ENCODE data around the gene TRAPPC5.

Gene TRAPPC5

DNA sequence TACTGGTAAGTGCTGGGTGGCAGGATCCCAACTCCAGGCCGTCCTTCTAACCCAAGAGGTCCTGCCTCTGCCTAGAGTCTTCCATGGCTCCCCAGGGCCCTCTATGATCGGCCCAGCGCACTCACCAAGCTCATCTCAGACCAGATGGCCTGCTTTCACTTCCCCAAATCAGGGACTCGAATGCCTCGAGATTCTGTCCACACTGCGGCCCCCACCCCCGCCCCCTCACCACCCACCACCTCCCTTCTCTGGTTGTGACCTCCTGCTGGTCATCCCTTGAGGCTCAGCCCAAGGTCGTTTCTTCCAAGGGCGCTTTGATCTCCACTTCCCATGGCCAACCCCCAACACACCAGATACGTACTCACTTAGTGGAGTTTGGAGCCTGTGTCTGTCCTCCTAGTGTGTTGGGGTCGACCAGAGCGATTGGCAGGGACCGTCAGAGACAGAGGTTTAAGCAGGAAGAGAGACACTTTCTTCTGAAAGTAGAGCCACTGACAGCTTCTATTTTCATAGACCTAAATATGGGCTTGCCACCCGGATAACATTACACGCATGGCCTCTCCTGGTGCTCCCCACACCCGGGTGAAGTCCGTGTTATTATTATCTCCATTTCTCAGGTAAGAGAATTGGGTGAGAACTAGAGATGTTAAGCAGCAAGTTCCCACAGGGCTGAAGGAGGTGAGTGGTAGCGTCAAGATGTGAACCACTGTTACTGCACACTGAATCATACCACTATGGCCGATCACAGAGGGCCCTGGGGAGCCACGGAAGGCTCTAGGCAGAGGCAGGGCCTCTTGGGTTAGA, 21.2 kb downstream of the TRAPPC5 start, which contains the start of gene FCER2:
FCER2 (minus strand) TSS at position 478 of the 804 bp plus-strand sequence. CDS start 2,371 bp downstream, outside the sequence.
- no peak for DNase-seq

DNA sequence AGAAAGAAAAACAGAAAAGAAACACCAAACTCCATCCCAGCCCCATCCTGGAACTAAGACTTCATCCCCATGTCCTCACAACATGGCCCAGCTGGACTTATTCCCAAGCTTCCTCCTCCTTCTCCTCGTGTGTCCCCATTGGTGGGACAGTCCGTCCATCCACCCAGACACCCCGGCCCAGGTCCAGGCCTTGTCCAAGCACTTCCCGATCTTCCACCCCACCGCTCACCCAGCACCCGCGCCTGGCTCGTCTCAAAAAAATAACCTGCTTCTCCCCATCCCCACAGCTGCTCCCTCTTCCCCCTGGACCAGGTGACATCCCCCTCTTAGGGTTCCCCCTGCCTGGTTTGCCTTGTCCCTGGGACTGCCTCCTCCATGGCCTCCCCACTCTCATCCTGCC, 22.7 kb downstream of the TRAPPC5 start:
- DNase-seq: no peak

DNA sequence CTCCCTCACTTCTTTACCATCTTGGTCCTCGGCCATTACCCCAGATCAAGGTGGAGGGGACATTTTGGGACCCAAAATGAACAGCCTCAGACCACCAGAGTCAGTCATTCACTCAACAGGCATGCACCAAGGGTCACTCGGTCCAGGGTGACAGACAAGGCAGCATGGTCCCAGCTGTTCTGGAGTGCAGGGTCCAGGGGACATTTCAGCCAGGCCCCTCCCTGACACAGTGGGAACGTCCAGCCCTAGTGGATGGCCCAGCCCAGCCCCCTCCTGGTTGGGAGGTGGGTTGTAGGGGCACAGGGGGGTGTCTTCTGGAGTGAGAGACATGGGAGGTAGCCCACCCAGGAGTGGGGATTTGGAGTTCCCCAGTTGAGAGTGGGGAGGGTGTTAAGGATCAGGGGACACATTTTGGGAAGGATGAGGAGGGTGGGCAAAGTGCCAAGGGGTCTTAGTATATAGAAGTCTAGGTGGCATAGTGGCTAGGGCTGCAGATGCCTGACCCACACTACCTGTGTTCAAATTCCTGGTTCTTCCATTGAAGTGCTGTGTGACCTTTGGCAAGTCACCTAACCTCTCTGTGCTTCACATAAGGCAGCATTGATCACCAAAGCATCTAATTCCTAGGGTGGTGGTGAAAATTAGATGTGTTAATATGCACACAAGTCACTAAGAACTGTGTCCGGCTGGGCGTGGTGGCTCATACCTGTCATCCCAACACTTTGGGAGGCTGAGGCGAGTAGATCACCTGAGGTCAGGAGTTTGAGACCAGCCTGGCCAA, 23.8 kb downstream of the TRAPPC5 start:
- no peak for DNase-seq

DNA sequence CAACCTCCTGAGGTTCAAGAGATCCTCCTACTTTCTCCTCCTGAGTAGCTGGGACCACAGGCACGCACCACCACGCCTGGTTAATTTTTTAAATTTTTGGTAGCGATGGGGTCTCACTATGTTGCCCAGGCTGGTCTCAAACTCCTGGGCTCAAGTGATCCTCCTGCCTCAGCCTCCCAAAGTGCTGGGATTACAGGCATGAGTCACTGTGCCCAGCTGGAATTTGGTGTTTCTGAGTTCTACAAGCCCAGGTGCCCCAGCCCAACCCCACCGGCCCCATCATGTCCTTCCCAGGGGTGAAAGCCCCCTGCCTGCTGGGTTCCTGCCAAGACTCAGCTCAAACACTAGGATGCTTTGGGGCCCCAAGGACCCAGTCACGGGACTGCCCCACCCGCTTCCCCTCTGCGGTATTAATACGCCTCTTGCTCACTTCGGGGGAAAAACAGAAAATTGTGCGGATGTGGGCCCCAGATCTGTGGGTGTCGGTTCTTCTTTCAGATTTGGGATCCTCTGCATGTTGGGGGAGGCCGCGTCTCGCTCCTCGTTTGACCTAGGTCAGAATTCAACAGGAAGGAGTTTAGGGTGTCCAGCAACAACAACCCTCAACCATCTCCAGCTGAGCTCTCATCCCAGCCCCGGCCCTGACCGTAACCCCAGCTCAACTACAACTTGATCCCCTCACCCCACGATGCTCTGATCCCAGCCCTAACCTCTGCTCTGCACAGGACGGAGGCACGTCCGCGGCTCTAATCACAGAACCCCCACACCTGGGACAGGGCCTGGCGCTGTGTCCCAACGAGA, 25.0 kb downstream of the TRAPPC5 start:
- no peak for DNase-seq

DNA sequence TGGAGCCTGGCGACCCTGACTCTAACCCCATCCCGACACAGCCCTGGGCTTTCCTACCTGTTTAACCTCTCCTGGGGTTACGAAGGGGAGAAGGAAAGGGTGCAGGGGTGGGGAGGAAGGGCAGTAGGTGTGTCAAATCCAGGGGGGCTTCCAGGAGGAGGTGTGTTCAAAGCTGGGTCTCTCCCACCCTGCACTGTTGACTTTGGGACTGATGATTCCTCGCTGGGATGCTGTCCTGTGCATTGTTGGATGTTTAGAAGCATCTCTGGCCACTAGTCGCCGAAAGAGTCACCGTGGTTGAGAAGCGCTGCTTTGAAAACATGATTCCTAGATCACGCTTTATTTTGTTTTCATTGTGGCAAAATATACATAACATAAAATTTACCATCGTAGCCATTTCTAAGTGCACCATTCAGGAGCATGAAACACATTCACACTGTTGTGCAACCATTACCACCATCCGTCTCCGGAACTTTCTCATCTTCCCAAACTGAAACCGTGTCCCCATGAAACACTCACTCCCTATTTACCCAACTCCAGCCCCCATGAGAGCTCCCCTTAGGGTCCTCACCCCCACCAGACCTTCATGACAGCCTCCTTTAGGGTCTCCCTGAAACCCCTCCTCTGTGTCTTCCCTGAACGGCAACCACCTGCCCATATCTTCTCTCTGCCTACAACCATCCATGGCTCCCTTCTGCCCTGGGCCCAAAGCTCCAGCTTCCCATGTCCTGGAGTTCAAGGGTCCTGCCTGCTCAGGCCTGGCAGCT, 25.7 kb downstream of the TRAPPC5 start:
- DNase-seq: no peak

DNA sequence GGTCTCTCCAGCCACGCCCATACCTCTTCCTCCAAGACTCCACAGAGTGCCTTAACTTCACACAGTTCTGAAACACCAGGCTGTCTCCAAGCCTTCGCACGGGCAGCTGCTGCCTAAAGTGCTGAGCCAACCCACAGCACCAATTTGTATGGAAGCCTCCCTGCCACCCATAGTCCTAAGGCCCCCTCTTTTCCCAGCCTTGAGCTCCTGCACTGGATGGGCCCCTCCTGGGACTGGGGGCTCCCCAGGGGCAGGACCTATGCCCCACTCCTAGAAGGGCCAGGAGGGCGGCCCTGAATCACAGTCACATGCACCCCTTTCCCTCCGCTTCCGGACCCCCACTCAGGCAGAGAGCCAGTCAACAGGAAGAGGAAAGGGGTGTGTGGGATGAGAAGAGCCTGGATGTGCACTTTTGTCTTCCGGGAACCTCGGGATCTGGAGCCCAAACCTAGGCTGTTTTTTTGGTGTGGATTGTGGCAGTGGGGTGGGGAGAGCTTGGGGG, 26.4 kb downstream of the TRAPPC5 start:
- no peak for DNase-seq

DNA sequence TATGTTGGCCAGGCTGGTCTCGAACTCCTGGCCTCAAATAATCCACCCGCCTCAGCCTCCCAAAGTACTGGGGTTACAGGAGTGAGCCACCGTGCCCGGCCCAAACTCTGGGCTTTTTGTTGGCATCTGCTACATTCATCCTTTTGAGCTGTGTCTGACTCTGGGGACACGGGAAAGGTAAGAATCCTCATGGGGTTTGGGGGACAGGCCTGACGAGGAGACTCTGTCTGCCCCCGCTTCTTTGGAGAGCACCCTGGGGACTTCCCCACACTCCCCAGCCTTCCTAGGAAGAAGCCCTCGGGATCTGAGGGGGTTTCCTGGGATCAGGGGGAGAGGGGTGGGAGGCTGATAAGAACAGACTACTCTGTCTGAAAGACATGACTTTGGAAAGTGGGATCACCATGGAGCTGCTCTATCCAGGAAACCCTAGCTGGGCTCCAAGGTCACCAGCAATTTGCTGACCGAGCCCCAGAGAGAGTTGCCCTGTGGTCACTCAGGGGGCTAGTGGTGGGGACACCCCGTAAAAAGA, 29.4 kb downstream of the TRAPPC5 start:
- no peak for DNase-seq

DNA sequence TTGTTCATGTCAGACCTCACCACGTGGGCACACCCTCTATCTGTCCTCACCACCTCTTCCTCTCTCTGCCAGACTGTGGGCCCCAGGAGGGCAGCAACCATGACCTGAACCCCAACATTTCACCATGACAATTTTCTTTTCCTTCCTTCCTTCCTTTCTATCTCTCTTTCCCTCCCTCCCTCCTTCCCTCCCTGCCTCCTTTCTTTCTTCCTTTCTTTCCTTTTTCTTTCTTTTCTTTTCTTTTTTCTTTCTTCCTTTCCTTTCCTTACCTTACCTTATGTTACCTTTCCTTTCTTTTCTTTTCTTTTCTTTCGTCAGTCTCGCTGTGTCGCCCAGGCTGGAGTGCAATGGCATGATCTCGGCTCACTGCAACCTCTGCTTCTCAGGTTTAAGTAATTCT, 30.0 kb downstream of the TRAPPC5 start:
- DNase-seq: no peak

DNA sequence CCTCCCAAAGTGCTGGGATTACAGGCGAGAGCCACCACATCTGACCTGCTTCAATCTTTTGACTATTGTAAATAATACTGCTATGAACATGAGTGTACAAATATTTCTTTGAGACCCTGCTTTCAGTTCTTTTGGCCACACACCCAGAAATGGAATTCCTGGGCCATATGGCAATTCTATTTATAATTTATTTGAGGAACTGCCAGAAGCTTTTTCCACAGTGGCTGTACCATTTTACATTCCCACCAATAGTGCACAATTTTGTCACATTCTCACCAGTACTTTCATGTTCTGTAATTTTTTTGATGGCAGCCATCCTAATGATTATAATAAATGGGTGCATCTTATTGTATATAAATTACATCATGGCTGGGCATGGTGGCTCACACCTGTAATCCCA, 35.0 kb downstream of the TRAPPC5 start:
- no peak for DNase-seq

DNA sequence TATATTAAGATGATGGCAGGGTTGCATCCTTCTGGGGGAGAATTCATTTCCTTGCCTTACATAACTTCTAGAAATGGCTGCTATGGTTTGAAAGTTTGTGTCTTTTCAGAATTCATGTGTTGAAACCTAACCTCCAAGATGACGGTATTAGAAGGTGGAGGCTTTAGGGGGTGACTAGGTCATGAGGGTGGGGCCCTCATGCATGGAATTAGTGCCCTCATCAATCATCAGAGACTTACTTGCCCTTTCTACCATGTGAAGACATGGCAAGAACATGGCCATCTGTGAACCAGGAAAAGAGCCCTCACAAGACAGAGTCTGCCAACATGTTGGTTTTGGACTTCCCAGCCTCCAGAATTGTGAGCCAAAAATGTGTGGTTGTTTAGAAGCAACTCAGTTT, 36.1 kb downstream of the TRAPPC5 start:
- DNase-seq: no peak

DNA sequence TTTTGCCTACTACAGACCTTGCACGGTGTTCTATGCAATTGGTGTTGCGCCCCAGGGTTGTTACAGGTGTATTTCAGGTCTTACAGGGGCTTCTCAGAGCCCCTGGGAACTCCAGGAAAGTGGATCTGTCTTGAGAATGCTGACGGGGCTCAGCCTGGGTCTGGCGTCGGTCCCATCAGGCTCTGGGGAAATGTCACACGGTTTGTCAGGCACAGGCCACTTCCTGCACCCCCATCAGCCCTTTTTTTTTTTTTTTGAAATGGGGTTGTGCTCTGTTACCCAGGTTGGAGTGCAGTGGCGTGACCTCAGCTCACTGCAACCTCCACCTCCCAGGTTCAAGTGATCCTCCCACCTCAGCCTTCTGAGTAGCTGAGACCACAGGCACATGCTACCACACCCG, 38.0 kb downstream of the TRAPPC5 start:
- no peak for DNase-seq

DNA sequence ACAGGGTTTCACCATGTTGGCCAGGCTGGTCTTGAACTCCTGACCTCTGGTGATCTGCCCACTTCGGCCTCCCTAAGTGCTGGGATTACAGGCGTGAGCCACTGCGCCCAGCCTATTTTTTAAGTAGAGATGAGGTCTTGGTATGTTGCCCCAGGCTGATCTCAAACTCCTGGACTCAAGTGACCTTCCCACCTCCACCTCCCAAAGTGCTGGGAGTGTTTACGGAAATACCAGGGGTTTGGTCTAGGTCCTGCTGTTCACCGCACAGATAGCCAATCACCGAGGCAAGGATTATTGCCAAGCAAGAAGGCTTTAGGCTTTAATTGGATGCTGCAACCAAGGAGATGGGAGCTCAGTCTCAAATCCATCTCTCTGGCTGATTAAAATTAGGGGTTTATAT, 39.7 kb downstream of the TRAPPC5 start:
- DNase-seq: no peak

DNA sequence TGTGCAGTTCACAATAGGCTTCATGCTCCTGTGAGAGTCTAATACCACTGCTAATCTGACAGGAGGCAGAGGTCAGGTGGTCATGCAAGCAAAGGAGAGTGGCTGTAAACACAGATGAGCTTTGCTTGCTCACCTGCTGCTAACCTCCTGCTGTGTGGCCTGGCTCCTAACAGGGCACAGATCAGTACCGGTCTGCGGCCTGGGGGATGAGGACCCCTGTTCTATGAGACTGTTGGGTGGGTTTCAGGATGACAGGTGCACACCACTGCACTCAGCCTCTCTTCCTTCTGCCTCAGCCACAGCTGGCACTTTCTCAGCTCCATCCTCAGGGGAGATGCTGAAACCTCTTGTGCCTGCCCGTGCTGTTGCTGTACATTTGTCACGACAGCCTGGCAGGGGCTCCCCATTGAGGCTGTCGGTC, 41.6 kb downstream of the TRAPPC5 start:
- DNase-seq: no peak

DNA sequence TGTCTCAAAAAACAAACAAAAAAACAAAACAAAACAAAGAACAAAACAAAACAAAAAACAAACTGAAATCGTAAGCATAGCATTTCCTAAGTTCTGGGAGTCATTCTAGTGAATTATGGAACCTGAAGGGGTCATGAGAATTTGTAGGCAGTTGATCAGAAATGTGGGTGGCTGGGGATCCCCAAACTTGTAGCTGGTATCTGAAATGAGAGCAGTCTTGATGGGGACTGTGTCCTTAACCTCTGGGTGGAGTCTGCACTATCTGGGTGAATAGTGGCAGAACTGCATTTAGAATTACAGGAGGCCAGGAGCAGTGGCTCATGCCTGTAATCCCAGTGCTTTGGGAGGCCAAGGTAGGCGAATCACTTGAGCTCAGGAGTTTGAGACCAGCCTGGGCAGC, 45.2 kb downstream of the TRAPPC5 start:
- DNase-seq: no peak

DNA sequence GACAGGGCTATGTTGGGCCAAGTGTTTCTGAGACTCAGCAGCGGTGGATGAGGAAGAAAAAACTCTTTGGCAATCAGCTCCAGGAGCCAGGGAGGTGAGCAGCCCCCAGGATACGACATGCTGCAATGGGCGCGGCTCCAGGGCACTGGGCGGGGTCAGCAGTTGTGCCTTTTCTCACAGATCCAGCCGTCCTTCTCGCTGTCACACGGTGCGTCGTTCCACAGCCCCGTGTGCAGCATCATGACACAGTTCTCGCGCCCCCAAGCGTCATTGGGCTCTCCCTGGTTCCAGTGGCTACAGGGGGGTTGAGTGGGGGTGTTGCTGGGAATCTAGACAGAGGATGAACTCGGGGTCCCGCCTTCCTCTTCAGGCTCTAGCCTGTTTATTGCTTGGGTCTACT, 48.6 kb downstream of the TRAPPC5 start:
- DNase-seq: no peak

DNA sequence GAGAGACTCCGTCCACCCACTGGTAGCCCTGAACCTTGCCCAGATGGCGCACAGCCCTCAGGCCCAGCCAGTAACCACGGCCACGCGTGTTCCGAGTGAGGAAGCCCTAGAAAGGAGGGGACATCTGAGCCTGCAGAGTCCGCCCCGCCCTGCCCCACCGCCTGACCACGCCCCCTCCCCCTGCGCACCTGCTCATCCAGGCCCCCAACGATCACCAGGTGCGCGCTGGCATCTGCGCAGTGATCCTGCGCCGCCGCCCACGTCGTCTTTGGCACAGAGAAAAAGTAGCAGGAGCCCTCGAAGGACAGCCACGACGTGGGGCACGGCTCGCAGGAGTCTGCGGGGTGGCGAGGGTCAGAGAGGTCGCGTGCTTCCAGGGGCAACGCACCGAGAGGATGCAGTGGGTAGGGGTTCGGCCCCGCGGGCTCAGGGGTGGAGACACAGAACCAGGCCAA, 49.2 kb downstream of the TRAPPC5 start:
- DNase-seq: no peak

DNA sequence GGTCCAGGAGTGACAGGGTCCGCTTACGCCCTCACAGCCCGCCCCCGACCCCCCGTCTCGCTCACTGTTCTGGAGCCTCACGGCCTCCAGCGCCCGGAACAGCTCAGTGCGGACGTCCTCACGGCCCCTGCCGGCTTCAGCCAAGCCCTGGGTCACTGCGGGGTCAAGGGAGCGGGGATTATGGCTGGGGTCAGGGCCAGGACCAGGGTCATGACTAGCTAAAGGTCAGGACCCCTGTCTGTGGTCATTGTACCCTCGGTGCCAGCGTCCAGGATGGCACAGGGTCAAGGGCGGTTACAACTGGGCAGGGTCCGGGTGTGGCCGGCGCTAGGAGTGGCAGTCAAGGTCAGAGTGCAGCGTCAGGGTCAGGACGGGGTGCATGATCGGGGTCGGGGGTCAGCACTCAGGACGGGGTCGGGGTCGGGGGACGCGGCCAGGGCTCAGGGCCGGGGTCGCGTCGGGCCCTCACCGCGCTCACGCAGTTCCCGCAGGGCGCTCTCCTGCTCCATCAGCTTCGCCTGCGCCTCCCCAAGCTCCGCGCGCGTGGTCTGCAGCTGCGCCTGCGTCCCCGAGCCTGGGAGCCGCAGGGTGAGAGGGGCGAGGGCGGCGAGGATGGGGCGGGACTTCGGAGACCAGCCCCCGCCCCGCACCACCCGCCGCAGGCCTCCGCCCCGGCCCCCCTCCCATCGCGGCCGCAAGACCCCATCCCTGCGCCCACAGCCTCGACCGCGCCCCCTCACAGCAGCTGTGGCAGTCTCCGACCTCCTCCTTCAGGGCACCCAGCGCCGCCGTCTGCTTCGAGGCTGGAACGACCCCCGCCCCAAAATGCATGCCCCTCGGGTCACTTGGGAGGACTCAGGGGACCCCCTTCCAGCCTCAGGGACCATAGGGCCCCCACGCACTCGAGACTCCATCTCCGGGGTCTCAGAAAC, 49.9 kb downstream of the TRAPPC5 start:
- no peak for DNase-seq

DNA sequence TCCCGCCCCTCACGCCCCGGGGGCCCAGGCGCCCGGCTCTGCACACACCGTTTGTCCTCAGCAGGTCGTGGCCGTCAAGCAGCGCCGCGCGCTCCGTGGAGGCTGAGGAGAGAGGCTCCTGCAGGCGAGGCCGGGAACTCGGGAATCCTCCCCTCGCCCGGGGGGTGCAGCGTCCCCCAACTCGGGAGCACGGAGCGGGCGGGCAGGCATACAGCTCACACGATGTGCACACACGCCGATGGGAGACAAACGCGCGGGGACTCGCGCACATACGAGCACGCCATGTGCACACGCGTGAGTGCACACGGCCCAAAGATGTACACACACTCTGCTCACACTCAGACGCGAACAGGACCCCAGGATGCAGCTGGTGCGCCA, 50.6 kb downstream of the TRAPPC5 start:
- no peak for DNase-seq

DNA sequence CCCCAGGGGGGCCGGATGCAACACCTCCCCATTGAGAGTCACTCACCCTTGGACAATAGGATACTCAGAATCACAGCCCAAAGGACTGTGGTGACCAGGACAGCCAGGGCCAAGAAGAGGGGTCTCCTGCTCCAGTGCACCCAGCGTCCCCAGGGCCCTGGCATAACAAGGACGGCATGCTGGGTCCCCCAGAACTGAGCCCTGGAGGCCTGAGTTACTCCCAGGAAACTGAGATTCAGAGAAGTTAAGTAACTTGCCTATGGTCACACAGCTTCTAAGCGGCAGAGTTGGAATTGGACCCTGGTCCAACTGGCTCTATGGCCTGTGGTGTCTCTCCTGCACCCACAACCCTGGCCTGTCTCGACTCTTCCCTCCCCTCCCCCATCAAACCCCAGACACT, 51.0 kb downstream of the TRAPPC5 start:
- no peak for DNase-seq

DNA sequence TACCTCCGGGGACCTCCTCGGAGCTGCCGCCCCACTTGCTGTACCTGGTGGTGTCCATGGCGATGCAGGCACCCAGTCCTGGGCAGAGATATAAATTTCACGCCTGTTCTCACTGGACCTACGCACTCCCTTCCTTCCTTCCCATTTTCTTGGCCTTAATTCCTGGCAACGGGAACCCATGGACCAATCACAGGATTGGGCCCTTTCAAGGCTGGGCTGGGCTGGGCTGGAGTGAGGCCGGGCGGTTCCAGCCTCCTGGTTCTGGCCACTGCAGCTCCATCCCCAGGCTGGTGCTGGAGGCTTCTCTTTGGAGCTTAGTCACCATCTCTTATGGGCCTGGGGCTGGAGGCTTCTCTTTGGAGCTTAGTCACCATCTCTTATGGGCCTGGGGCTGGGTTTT, 51.4 kb downstream of the TRAPPC5 start, which contains the start of gene CLEC4G:
CLEC4G (minus strand) TSS at position 66 of the 400 bp plus-strand sequence; CDS start at position 58, 8 bp downstream.
- no peak for DNase-seq

DNA sequence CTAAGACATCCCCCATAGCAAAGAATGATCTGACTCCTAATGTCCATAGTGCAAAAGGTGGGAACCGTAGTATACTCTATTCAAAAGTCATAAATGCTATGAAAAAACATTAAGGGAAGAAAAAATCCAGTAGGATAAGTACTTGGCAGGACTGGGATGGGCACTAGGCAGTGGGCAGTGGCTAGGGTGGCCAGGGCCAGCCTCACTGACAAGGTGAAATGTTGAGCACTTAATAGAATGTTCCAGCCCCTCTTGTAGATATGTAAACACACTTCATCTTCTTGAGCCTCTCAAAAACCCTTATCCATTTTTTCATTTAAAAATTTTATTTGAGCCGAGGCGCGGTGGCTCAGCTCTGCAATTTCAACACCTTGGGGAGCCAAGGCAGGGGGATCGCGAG, 52.7 kb downstream of the TRAPPC5 start:
- DNase-seq: no peak

Measured in NCI-H526 treated with DMSO at 0.1 percent for 48 hours (cell line).